Endothelial cell of hepatic sinusoid (primary cell): Measurements from ENCODE around the gene UNC5A.

Experiments
- in situ Hi-C: cut with HindIII; loops from 2 replicates; pipeline ENCODE4 v1.10.0; 2017; ENCODE audit warnings: low sequenced_read_pairs

UNC5A gene

GRCh38 chr5:176889321-176890280 lies 79.2 kb downstream of the UNC5A start:
- in situ Hi-C loops: no loop called here

DNA sequence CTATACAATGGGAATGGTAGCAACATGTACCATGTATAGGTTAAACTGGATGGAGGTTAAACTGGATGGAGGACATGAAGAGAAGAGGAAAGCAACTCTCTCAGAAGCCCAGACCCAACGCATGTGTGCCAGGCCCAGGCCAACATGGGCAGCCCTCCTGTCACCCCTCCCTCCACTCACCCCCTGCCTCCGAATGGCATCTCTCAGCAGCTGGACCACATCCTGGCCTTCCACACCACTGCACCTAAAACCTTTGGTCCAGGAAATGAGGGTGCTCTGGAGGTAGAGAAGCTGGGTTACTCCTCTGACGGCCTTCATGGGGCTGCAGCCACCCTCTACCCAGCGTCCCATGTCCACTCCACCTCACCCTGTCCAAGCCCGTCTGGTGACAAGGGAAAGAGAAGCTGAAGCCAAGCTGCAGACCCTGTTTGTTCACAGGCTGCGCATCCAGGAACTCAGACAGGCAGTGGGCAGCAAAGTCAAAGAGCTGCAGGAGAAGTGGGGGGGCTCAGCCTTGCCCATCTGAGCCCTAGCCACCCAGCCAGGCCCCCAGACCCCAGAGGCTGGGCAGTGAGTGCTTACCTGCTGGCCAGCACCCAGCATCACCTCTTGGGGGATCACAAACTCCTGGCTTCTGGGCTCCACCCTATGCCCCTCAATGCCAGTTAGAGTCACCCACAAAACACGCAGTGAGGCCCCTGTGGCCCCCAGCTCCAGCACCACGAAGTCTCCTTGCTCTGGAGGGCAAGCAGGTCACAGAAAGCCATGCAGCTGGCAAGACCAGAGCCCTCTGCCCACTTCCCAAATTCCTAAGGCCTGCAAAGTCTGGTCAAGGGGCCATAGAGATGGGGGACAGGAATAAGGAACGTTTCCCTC lies 80.3 kb downstream of the UNC5A start:
- in situ Hi-C loops: no loop called here

- in situ Hi-C loops: no loop called here
These were observed 81.1 kb downstream of the UNC5A start for GRCh38 chr5:176891331-176891958.

DNA sequence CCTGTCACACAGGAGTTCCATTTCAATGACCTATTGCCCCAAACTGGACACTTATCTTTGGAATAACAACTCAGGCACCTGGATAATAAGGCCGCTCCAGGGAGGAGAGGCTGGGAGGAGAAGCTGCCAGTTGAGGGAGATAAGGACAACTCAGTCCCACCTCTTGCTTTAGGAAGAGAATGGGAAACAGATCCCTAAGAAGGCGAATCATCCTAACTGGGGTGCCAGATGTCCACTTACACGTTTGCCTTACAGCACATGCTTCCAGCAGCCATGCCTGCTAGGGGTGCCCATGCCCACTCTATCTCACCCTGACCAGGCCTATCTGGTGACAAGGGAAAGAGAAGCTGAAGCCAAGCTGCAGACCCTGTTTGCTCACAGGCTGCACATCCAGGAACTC lies 82.3 kb downstream of the UNC5A start:
- in situ Hi-C loops: no loop called here

DNA sequence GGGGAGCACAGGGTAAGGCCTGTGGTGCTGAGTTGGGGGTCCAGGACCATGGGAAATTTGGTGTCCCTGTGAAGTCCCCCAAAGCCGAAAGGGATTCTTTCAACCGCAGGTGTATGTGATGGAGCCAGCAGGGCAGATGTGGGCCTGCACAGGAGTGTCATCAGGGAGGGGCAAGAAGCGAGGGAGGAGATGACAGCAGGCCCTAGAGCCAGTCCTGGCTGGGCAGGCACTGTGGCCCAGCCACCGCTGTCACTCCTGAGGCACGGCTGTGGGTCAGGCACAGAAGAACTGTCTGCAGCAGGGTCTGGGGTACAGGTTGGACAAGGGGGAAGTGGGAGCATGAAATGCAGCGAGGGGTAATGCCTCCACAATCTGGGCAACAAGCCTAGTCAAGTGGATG lies 83.9 kb downstream of the UNC5A start:
- in situ Hi-C loops: no loop called here

- in situ Hi-C loops: no loop called here
These were observed 85.5 kb downstream of the UNC5A start for GRCh38 chr5:176895831-176896230.

GRCh38 chr5:176897263-176897662 lies 86.9 kb downstream of the UNC5A start:
- in situ Hi-C loops: no loop called here

GRCh38 chr5:176899296-176899891 lies 89.0 kb downstream of the UNC5A start, which contains the start of gene HK3:
TSS of gene HK3 (minus strand) at chr5:176899346. CDS start at chr5:176896159, 3,187 bp downstream.
- in situ Hi-C loops: no loop called here

- in situ Hi-C loops: loop anchor here (5.0 kb wide), 1 partner anchor 98 kb away; no protein-coding TSS in a partner anchor
These were observed 89.8 kb downstream of the UNC5A start for GRCh38 chr5:176899946-176900779.

DNA sequence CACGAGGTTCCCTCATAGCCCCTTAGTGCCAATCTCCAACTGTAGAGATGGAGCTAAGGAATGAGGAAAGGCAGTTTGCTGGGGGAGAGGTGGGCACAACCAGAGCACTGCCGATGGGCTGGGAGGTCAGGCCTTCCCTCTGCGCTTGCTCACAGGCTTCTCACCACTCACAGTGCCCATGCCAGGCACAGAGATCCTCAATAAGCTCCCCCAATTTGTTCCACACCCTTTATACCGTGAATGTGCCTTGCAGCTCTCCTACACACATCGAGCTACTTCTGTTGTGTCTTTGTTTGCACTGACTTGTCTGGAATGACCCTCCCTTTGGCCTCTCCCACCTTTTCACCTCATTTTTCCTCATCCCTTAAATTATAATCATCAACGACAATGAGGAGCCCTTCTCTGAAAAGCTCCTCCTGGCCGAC lies 90.4 kb downstream of the UNC5A start:
- in situ Hi-C loops: loop anchor here (5.0 kb wide), 1 partner anchor 98 kb away; no protein-coding TSS in a partner anchor

GRCh38 chr5:176901260-176902101 lies 91.1 kb downstream of the UNC5A start:
- in situ Hi-C loops: loop anchor here (5.0 kb wide), 1 partner anchor 99 kb away; no protein-coding TSS in a partner anchor

- in situ Hi-C loops: loop anchor here (5.0 kb wide), 1 partner anchor 100 kb away; no protein-coding TSS in a partner anchor
These were observed 91.9 kb downstream of the UNC5A start for GRCh38 chr5:176902102-176902814.

DNA sequence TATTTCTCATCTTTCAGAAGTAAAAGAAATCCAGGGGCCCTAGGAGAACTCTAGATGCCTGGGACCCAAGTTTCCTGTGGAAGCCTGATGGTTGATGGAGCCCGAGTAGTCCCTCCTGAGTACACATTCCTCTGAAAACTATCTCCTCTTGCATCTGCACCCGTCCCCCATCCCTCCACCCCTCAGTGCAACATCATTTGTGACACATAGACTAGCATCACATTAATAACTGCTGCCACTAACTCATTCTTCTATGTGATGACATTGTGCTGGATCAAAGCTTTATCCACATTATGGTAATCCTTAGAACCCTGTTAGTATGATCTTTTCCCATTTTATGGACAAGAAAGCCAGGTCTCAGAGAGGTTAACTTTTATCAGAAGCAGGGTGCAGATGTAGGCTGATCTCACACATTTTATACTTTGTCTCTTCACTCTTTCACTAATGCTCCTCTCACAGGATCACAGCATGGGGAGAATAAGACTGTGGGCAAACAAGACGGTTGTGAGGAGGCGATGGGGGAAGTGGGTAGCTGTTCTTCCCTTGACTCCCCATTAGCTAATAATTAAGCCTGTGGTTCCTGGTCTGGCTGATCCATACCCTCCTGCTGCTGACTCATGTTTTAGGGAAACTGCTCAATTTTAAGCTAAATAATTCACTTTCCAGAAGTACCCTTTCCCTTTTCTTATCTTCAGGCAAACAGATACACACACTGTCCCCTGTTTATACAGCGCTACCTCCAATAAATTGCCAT lies 92.7 kb downstream of the UNC5A start:
- in situ Hi-C loops: loop anchor here (5.0 kb wide), 1 partner anchor 101 kb away; no protein-coding TSS in a partner anchor

GRCh38 chr5:176904276-176904675 lies 93.9 kb downstream of the UNC5A start:
- in situ Hi-C loops: loop anchor here (5.0 kb wide), 1 partner anchor 102 kb away; no protein-coding TSS in a partner anchor

DNA sequence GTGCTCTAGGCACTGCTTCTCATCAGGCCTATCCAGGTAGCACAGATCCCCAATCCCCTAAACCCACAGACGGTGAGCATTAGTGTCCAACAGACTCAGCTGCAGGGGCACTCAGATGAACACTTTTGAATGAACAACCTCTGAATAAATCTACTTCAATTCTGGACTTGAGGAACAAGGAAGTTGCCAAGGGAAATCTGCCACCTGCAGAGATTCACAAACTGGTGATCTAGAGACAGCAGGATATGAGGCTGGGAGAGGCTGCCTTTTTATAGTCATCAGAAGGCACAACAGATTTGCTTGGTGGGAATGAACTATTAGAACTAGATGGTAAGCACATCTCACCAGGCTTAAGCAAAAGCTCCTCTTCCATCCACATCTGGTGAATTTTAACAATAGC lies 95.8 kb downstream of the UNC5A start:
- in situ Hi-C loops: no loop called here

- in situ Hi-C loops: no loop called here
These were observed 96.4 kb downstream of the UNC5A start for GRCh38 chr5:176906796-176907195.
